ENCODE data around the gene MMAB.

The MMAB gene

GRCh38 chr12:109601557-109601956 is 28.3 kb upstream of the MMAB start:
- no peak for DNase-seq

GRCh38 chr12:109600995-109601394 is 27.7 kb upstream of the MMAB start:
- no peak for DNase-seq

GRCh38 chr12:109600481-109600880 is 27.2 kb upstream of the MMAB start:
- DNase-seq, result no peak

GRCh38 chr12:109599087-109599486 is 25.8 kb upstream of the MMAB start:
- no peak for DNase-seq

- no peak for DNase-seq
Observed at GRCh38 chr12:109598428-109598854, 25.1 kb upstream of the MMAB start.

GRCh38 chr12:109597795-109598427 is 24.6 kb upstream of the MMAB start:
- peak; percentile 70 for DNase-seq

- no peak for DNase-seq
Observed at GRCh38 chr12:109597414-109597794, 24.1 kb upstream of the MMAB start.

- no peak for DNase-seq
Observed at GRCh38 chr12:109596418-109597244, 23.3 kb upstream of the MMAB start.

GRCh38 chr12:109595321-109595902 is 22.1 kb upstream of the MMAB start:
- DNase-seq, result no peak

GRCh38 chr12:109594556-109595317 is 21.4 kb upstream of the MMAB start:
- DNase-seq, result no peak

GRCh38 chr12:109592905-109593272 is 19.6 kb upstream of the MMAB start:
- no peak for DNase-seq

GRCh38 chr12:109592195-109592904 is 19.0 kb upstream of the MMAB start:
- DNase-seq, result no peak

GRCh38 chr12:109591041-109591440 is 17.7 kb upstream of the MMAB start:
- no peak for DNase-seq

- no peak for DNase-seq
Observed at GRCh38 chr12:109590566-109590965, 17.3 kb upstream of the MMAB start.

GRCh38 chr12:109589691-109590245 is 16.5 kb upstream of the MMAB start:
- DNase-seq, result no peak

- no peak for DNase-seq
Observed at GRCh38 chr12:109589240-109589590, 15.9 kb upstream of the MMAB start.

GRCh38 chr12:109588461-109589239 is 15.3 kb upstream of the MMAB start:
- no peak for DNase-seq

- DNase-seq, result no peak
Observed at GRCh38 chr12:109587921-109588320, 14.6 kb upstream of the MMAB start.

- no peak for DNase-seq
Observed at GRCh38 chr12:109586385-109587296, 13.3 kb upstream of the MMAB start.

- no peak for DNase-seq
Observed at GRCh38 chr12:109583733-109584132, 10.4 kb upstream of the MMAB start.

- DNase-seq, result no peak
Observed at GRCh38 chr12:109582636-109583035, 9.3 kb upstream of the MMAB start.
